Stimulated activated effector memory CD8-positive, alpha-beta T cell treated with anti-CD3 and anti-CD28 coated beads, Interleukin-12 subunit alpha, Interleukin-12 subunit beta, amount 100 ng/mL, for 72 hours (primary cell): ENCODE measurements around the gene TMEM38B.
A peak's percentile ranks its signal among the peaks of the same experiment; 100 is the strongest.
"Not testable (repeated sequence)": the region's sequence is repeated elsewhere in the genome, so short reads cannot be mapped to it uniquely, and the experiment has no call there.

ENCODE experiments used
- ATAC-seq: fragments of 150-1000 bp; cut with Tn5 transposase; 2 replicates; pipeline ENCODE4 v1.10.0; 2021
- DNase-seq, 2 donors: peaks; one replicate each; pipeline ENCODE4 v3.0.0; 2021 to 2022; ENCODE audit warnings: low spot score in 2 of 2
- H3K27ac Mint-ChIP-seq: one replicate; pipeline ENCODE4 v1.8.0; 2022; ENCODE audit warnings: mild to moderate bottlenecking, mixed read lengths
- H3K36me3 Mint-ChIP-seq: one replicate; pipeline ENCODE4 v1.8.0; 2022; ENCODE audit warnings: mild to moderate bottlenecking, mixed read lengths
- H3K4me1 Mint-ChIP-seq: one replicate; pipeline ENCODE4 v1.8.0; 2022; ENCODE audit warnings: mixed read lengths
- H3K4me3 Mint-ChIP-seq: one replicate; pipeline ENCODE4 v1.8.0; 2022; ENCODE audit warnings: mild to moderate bottlenecking, mixed read lengths
- H3K9me3 Mint-ChIP-seq: one replicate; pipeline ENCODE4 v1.8.0; 2022; ENCODE audit warnings: mixed read lengths

Gene TMEM38B

DNA sequence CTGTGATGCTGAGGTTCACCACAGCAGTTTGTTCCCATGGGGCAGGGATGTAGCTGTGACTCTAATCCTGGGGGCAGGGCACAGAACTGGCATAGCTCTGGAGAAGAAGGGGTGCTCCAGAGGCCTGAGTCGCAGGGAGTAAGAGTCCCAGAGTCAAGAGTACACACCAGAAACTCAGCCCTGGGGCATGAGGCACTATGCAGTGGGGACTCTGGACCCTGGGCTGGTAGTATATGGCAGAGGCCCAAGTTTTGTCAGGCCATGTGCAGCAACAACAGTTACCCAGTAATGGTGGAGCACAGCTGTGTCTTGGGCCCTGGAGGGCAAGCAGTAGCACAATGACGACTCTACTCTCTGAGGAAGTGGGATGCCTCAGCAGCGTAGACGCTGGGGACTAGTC lies 42.9 kb downstream of the TMEM38B start:
- Mint-ChIP-seq H3K4me3 (no peak overlapping the region), H3K36me3 (no peaks in the 10 kb centered on the region), H3K9me3 (peaks cover 29% of the 10 kb centered on the region), H3K4me1 (no peaks in the 10 kb centered on the region), H3K27ac (no peak overlapping the region)
- DNase-seq = no peak
- no peak for ATAC-seq

DNA sequence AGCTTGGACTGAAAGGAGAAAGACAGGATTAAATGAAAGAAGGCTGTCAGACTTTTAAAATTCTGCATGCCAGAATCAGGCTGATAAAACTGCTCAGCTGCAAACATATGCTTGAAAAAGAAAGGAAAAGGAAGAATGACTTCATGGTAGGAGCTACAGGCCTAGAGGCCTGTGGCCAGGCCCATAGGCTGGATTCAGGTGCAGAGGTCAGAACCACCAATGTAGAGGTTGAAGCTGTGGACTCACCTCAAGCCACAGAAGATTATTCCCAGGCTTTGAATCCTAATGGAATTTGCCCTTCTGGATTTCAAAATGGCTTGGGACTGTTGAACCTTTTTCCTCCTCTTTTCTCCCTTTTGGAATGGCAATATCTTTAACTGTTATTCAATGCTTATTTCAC lies 47.7 kb downstream of the TMEM38B start:
- Mint-ChIP-seq H3K27ac (no peak overlapping the region), H3K4me1 (no peaks in the 10 kb centered on the region), H3K4me3 (no peak overlapping the region), H3K36me3 (no peaks in the 10 kb centered on the region), H3K9me3 (no peaks in the 10 kb centered on the region)
- ATAC-seq = no peak
- no peak for DNase-seq

DNA sequence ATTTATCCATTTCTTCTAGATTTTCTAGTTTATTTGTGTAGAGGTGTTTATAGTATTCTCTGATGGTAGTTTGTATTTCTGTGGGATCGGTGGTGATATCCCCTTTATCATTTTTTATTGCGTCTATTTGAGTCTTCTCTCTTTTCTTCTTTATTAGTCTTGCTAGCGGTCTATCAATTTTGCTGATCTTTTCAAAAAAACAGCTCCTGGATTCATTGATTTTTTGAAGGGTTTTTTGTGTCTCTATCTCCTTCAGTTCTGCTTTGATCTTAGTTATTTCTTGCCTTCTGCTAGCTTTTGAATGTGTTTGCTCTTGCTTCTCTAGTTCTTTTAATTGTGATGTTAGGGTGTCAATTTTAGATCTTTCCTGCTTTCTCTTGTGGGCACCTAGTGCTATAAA lies 53.0 kb downstream of the TMEM38B start:
- H3K36me3 Mint-ChIP-seq = peaks cover 17% of the 10 kb centered on the region
- DNase-seq, H3K4me3 Mint-ChIP-seq, H3K4me1 Mint-ChIP-seq, ATAC-seq, H3K9me3 Mint-ChIP-seq, H3K27ac Mint-ChIP-seq: not testable (repeated sequence)

DNA sequence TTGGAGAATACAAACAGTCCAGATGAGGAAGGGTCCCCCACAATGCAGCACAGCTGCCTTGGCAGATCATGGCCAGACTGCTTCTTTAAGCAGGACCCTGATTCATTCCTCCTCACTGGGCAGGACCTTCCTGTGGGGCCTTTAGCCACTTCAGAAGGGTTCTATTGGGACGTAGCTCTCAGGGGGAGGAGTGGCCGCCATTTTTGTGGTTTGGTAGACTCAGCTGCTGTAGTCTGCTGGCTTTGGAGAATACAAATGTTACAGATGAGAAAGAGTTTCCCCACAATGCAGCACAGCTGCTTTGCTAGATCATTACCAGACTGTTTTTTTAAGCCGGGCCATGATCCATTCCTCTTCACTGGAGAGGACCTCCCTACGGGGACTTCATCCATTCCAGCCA lies 57.4 kb downstream of the TMEM38B start:
- Mint-ChIP-seq H3K36me3 (peaks cover 17% of the 10 kb centered on the region), H3K4me1 (peaks cover 5% of the 10 kb centered on the region)
- ATAC-seq = no peak

DNA sequence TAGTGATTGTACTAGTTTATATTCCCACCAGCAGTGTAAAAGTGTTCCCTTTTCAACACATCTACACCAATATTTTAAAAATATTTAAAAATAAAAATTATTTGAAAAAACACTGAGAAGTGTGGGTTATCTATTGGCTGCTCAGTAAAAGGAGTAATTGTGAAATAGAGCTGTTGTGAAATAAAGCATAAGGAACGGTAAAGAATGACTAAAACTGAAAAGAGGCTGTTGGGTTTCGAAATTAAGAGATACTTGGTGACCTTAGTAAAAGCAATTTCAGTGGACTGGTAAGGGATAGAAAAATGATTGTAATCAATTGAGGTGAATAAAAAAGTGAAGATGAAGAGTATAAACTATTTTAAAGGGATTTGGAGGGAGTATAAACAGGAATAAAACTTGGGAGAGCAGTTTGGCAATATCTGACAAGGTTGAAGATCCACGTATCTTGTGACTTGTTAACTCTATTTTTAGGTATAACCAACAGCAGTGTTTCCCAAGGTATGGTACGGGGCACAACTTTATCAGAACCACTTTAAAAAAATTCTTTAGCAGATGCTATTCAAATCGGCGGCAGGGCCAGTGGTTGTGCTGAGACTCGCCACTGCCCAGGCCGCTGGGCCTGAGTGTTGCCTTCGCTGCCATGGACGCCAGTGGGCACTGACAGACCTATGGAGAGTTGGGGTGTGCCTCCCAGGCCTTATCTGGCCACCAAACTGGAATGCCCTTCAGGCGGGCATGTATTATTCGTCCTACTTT lies 63.3 kb downstream of the TMEM38B start:
- H3K9me3 Mint-ChIP-seq = peaks cover 25% of the 10 kb centered on the region
- no peak overlapping the region for H3K4me3 Mint-ChIP-seq
- no peak overlapping the region for H3K27ac Mint-ChIP-seq
- no peaks in the 10 kb centered on the region for H3K4me1 Mint-ChIP-seq
- ATAC-seq (no peak), DNase-seq (no peak)
- H3K36me3 Mint-ChIP-seq = no peaks in the 10 kb centered on the region

More for the DNA sequence above, 57.4 kb downstream of the TMEM38B start:
- Mint-ChIP-seq H3K9me3 (peaks cover 31% of the 10 kb centered on the region), H3K4me3 (no peak overlapping the region), H3K27ac (no peak overlapping the region)
- DNase-seq = no peak

DNA sequence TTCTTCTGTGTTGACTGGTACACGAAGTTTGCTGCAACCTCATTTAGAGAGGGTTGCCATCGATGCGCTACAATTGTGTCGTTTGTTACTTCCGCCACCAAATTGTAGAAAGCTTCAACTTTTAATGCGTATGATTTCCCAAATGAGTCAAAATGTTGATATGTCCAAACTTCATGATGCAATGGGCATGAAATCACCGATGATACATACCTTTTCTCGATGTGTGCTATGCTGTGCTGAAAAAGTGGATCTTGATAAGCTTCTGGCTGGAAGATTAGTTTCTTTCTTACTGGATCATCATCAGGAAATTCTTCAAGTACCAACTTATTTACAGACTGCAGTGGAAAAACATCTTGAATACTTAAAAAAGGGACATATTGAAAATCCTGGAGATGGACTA lies 65.7 kb downstream of the TMEM38B start:
- DNase-seq (no peak), ATAC-seq (no peak)
- Mint-ChIP-seq H3K4me1 (no peaks in the 10 kb centered on the region), H3K36me3 (no peaks in the 10 kb centered on the region), H3K27ac (no peak overlapping the region), H3K4me3 (no peak overlapping the region), H3K9me3 (peaks cover 6% of the 10 kb centered on the region)

DNA sequence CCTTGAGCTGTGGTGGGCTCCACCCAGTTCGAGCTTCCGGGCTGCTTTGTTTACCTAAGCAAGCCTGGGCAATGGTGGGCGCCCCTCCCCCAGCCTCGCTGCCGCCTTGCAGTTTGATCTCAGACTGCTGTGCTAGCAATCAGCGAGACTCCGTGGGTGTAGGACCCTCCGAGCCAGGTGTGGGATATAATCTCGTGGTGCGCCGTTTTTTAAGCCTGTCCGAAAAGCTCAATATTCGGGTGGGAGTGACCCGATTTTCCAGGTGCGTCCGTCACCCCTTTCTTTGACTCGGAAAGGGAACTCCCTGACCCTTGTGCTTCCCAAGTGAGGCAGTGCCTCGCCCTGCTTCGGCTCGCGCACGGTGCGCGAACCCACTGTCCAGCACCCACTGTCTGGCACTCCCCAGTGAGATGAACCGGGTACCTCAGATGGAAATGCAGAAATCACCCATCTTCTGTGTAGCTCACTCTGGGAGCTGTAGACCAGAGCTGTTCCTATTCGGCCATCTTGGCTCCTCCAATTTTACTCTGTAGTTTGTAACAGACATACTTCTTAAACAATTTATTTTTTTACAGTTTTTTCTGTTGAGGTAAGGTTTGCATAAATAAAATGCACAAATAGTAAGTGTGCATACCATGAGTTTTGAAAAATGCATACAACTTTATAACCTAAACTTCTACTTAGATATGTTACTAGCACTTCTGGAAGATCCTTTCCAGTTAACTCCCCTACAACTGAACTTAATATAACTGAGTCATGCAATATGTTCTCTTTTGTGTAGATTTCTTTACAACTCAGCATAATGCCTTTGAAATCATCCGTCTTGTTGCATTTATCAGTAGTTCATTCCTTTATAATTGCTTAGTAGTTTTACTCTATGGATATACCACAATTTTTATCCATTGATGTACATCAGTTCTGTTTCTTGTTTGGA lies 88.5 kb downstream of the TMEM38B start:
- not testable (repeated sequence) for H3K4me1 Mint-ChIP-seq, DNase-seq, ATAC-seq, H3K27ac Mint-ChIP-seq, H3K4me3 Mint-ChIP-seq, H3K9me3 Mint-ChIP-seq, H3K36me3 Mint-ChIP-seq

GRCh38 chr9:105783495-105783872 lies 89.1 kb downstream of the TMEM38B start:
- not testable (repeated sequence) for H3K36me3 Mint-ChIP-seq
- peaks cover 16% of the 10 kb centered on the region for H3K9me3 Mint-ChIP-seq

DNA sequence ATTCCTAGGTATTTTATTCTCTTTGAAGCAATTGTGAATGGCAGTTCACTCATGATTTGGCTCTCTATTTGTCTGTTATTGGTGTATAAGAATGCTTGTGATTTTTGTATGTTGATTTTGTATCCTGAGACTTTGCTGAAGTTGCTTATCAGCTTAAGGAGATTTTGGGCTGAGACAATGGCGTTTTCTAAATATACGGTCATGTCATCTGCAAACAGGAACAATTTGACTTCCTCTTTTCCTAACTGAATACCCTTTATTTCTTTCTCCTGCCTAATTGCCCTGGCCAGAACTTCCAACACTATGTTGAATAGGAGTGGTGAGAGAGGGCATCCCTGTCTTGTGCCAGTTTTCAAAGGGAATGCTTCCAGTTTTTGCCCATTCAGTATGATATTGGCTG lies 92.5 kb downstream of the TMEM38B start:
- H3K4me1 Mint-ChIP-seq, H3K36me3 Mint-ChIP-seq, ATAC-seq, H3K4me3 Mint-ChIP-seq, DNase-seq, H3K27ac Mint-ChIP-seq: not testable (repeated sequence)
- H3K9me3 Mint-ChIP-seq = peaks cover 22% of the 10 kb centered on the region

More at GRCh38 chr9:105783495-105783872, 89.1 kb downstream of the TMEM38B start:
- H3K27ac Mint-ChIP-seq, H3K4me3 Mint-ChIP-seq, H3K4me1 Mint-ChIP-seq, ATAC-seq, DNase-seq: not testable (repeated sequence)

DNA sequence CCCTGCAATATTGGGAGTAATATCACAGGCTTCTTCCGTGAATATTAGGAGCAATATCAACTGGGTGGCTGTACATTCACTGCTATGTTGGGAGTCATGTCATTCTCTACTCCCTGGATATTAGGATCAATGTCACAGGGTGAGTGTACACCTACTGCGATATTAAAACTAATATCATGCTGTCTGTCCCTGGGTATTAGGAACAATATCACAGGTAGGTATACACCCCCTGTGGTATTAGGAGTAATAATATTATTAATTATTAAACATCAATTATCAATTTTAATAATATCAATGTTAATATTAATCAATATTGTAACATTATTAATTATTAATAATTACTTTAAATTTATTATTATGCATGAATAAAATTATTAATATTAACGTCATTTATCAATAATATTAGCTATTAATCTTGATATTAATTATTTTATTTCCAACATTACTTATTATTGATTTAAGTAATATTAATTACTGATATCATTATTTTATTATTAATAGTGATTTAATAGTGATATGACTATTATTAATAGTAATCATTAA lies 121.9 kb downstream of the TMEM38B start:
- H3K4me3 Mint-ChIP-seq = no peak overlapping the region
- no peaks in the 10 kb centered on the region for H3K36me3 Mint-ChIP-seq
- DNase-seq (no peak), ATAC-seq (no peak)
- H3K4me1 Mint-ChIP-seq = no peaks in the 10 kb centered on the region
- peaks cover 27% of the 10 kb centered on the region for H3K9me3 Mint-ChIP-seq
- H3K27ac Mint-ChIP-seq = no peak overlapping the region

GRCh38 chr9:105816981-105817380 lies 122.6 kb downstream of the TMEM38B start:
- Mint-ChIP-seq H3K9me3 (peaks cover 24% of the 10 kb centered on the region), H3K4me3 (no peak overlapping the region), H3K4me1 (no peaks in the 10 kb centered on the region), H3K27ac (no peak overlapping the region), H3K36me3 (no peaks in the 10 kb centered on the region)
- no peak for ATAC-seq
- no peak for DNase-seq

DNA sequence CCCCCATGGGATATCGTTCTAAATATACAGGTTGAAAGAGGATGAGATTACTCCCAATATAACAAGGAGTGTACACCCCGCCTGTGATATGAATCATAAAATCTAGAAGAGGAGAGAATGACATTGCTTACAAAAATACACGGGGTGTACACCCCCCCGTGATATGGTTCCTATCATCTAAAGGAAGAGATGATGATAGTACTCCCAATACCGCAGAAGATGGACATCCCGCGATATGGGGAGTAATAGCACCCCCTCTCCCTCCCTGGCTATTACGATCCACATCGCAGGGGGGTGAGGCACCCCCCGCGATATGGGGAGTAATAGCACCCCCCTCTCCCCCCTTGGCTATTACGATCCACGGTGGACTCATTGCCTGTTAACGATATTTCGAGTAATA lies 124.6 kb downstream of the TMEM38B start:
- Mint-ChIP-seq H3K27ac (no peak overlapping the region), H3K9me3 (peaks cover 17% of the 10 kb centered on the region), H3K4me1 (no peaks in the 10 kb centered on the region), H3K4me3 (no peak overlapping the region), H3K36me3 (no peaks in the 10 kb centered on the region)
- ATAC-seq (no peak), DNase-seq (peak in 1 of 2 donors; percentile 57)

GRCh38 chr9:105822814-105823213 lies 128.5 kb downstream of the TMEM38B start:
- no peaks in the 10 kb centered on the region for H3K36me3 Mint-ChIP-seq
- peak in 1 of 2 donors; percentile 52 for DNase-seq
- no peak overlapping the region for H3K4me3 Mint-ChIP-seq
- H3K27ac Mint-ChIP-seq = no peak overlapping the region
- H3K9me3 Mint-ChIP-seq = peaks cover 29% of the 10 kb centered on the region
- H3K4me1 Mint-ChIP-seq = no peaks in the 10 kb centered on the region
- no peak for ATAC-seq
